Measurements from ENCODE around the gene BMP8B. TPM values are rescaled to one million over a fixed set of nuclear protein-coding genes. Genes with fewer than 3 reads are reported as not detected.

Gene BMP8B
- total and polyA plus RNA-seq, 2 of the 8 experiments (the other 6 are each of a cell fraction or from before 2014, with no cell fraction given), result 0.37 to 0.50 TPM

- Histone ChIP-seq H4K8ac (ENCODE audit: extremely low read depth, insufficient read depth, low read length) (no peak overlapping the region), H3K27me3 (replicated peaks in 1 of 4; ENCODE audit: control insufficient read depth in 3 of 4, extremely low read depth in 1 of 4, insufficient read depth in 3 of 4, low read length in 3 of 4) (no peaks in the 10 kb centered on the region), H2BK12ac (ENCODE audit: low read depth, low read length) (no peak overlapping the region), H3K4me1 (replicated peaks in 1 of 4; ENCODE audit: control insufficient read depth in 3 of 4, insufficient read depth in 4 of 4, low read length in 3 of 4) (no peaks in the 10 kb centered on the region), H3K14ac (ENCODE audit: insufficient read length) (no peak overlapping the region), H2BK15ac (ENCODE audit: low read length) (no peak overlapping the region), H2AFZ (ENCODE audit: low read length) (no peak overlapping the region), H2BK120ac (replicated peaks; ENCODE audit: low read depth, low read length) (no peak overlapping the region), H3K4me2 (ENCODE audit: insufficient read depth in 1 of 2, low read depth in 2 of 2, low read length in 2 of 2) (no peak overlapping the region), H3K18ac (ENCODE audit: extremely low read depth, low read length) (no peak overlapping the region), H2BK20ac (ENCODE audit: low read length) (no peak overlapping the region), H2BK5ac (ENCODE audit: low read depth, low read length) (no peak overlapping the region), H4K91ac (replicated peaks; ENCODE audit: insufficient read length, low read length) (no peak overlapping the region), H3K56ac (replicated peaks; ENCODE audit: insufficient read length, low read depth, low read length) (no peak overlapping the region), H3K79me1 (ENCODE audit: low read depth, low read length) (no peaks in the 10 kb centered on the region), H3K4ac (replicated peaks; ENCODE audit: insufficient read length, low read depth, low read length) (no peak overlapping the region), H4K20me1 (replicated peaks in 1 of 2; ENCODE audit: control insufficient read depth in 1 of 2, insufficient read depth in 2 of 2, low read length in 2 of 2) (peaks cover 0 to 6% of the 10 kb centered on the region in 2 experiments), H3K23ac (ENCODE audit: insufficient read length) (no peak overlapping the region), H3K9me3 (ENCODE audit: insufficient read depth in 2 of 2, low read depth in 1 of 2, low read length in 1 of 2) (peaks cover 5 to 12% of the 10 kb centered on the region in 2 experiments; a peak in 1 of 4 replicates), H4K5ac (ENCODE audit: insufficient read length, low read depth, low read length) (no peak overlapping the region), H3K4me3 (ENCODE audit: extremely low read depth in 1 of 4, insufficient read depth in 2 of 4, low read depth in 3 of 4, low read length in 4 of 4) (no peak overlapping the region), H3K23me2 (ENCODE audit: low read depth, low read length) (no peaks in the 10 kb centered on the region), H3K9ac (replicated peaks in 1 of 4; ENCODE audit: extremely low read depth in 1 of 4, low read depth in 3 of 4, low read length in 3 of 4) (no peak overlapping the region), H3K79me2 (ENCODE audit: control insufficient read depth in 1 of 2, insufficient read depth in 2 of 2, low read length in 2 of 2) (no peaks in the 10 kb centered on the region), H3K27ac (ENCODE audit: low read depth, low read length) (no peak overlapping the region), H2AK5ac (ENCODE audit: low read depth, low read length) (no peak overlapping the region), H3K36me3 (ENCODE audit: control insufficient read depth in 2 of 4, insufficient read depth in 4 of 4, low read length in 3 of 4) (peaks cover 2 to 10% (median 3%) of the 10 kb centered on the region in 4 experiments; a peak in 5 of 8 replicates)
- DNase-seq (ENCODE audit: low read depth in 1 of 2, low spot score in 2 of 2) (no peak), FAIRE-seq (no peak)
- CTCF ChIA-PET (ENCODE audit: partially characterized antibody), result interaction anchor here (0.8 kb wide), 1 partner anchor 24 kb away, joined by 4 read pairs; no protein-coding TSS in a partner anchor
- POLR2A ChIA-PET (ENCODE audit: partially characterized antibody), result interaction anchor here (0.8 to 1.4 kb wide), 2 partner anchors 20 to 21 kb away, joined by 3 read pairs; partner anchors contain the start of gene PPIE
- no peak for TF ChIP-seq CBX8 (IDR thresholded peaks at IDR 0.05; ENCODE audit: borderline replicate concordance, low read depth, low read length)
- no peak for TF ChIP-seq JUND (IDR thresholded peaks at IDR 0.05; ENCODE audit: low read length)
- no peak for TF ChIP-seq NANOG (IDR thresholded peaks at IDR 0.05; ENCODE audit: insufficient read depth, low read depth, low read length, poor library complexity, severe bottlenecking)
- no peak for TF ChIP-seq SIX5 (IDR thresholded peaks at IDR 0.05; ENCODE audit: low read depth, low read length)
- TF ChIP-seq RXRA (IDR thresholded peaks at IDR 0.05; ENCODE audit: insufficient read depth, low read depth, low read length), result no peak
- TF ChIP-seq KDM4A (IDR thresholded peaks at IDR 0.05; ENCODE audit: low read depth, low read length, severe bottlenecking), result no peak
- no peak for TF ChIP-seq SIRT6 (IDR thresholded peaks at IDR 0.05; ENCODE audit: low read length)
- no peak for TF ChIP-seq YY1 (IDR thresholded peaks at IDR 0.05; ENCODE audit: low read depth, low read length)
- TF ChIP-seq SP4 (IDR thresholded peaks at IDR 0.05; ENCODE audit: low read length), result no peak
- TF ChIP-seq RBBP5 (IDR thresholded peaks at IDR 0.05; ENCODE audit: borderline replicate concordance, low read depth, low read length), result no peak
These were observed 29.3 kb downstream of the BMP8B start for GRCh38 chr1:39759436-39759726.
